WTC11 (cell line): Measurements from ENCODE around the gene SAP25.

Source experiments
- ELF4 ChIP-seq: sonication (generic); formaldehyde crosslinking; IDR thresholded peaks from 2 replicates; pipeline ENCODE4 v1.8.1; 2022; ENCODE audit warnings: low read depth, mild to moderate bottlenecking, moderate library complexity, missing genetic modification reagents
- ETV6 ChIP-seq: sonication (generic); formaldehyde crosslinking; IDR thresholded peaks from 2 replicates; pipeline ENCODE4 v1.8.1; 2022; ENCODE audit warnings: mild to moderate bottlenecking, missing genetic modification reagents
- IRF2 ChIP-seq: sonication (generic); formaldehyde crosslinking; IDR thresholded peaks from 2 replicates; pipeline ENCODE4 v1.8.0; 2022; ENCODE audit warnings: low read depth, missing genetic modification reagents, borderline replicate concordance
- KAT7 ChIP-seq: sonication (generic); formaldehyde crosslinking; IDR thresholded peaks from 2 replicates; pipeline ENCODE4 v1.8.1; 2023; ENCODE audit warnings: missing genetic modification reagents, mild to moderate bottlenecking, borderline replicate concordance
- ZBTB21 ChIP-seq: sonication (generic); formaldehyde crosslinking; IDR thresholded peaks from 2 replicates; pipeline ENCODE4 v1.8.1; 2023; ENCODE audit warnings: mild to moderate bottlenecking, missing genetic modification reagents, borderline replicate concordance
- ZNF232 ChIP-seq: sonication (generic); formaldehyde crosslinking; IDR thresholded peaks from 2 replicates; pipeline ENCODE4 v1.8.0; 2022; ENCODE audit warnings: mild to moderate bottlenecking, missing genetic modification reagents
- TF ChIP-seq, protein P1 (sequence below): fragments of 200-600 bp; IDR thresholded peaks from 2 replicates; pipeline ENCODE4 v1.8.0; 2022; ENCODE audit warnings: antibody characterized with exemption
- TF ChIP-seq, protein P2 (sequence below): sonication (generic); formaldehyde crosslinking; IDR thresholded peaks from 2 replicates; pipeline ENCODE4 v1.8.0; 2022; ENCODE audit warnings: mild to moderate bottlenecking, missing genetic modification reagents
- TF ChIP-seq, protein P3 (sequence below): fragments of 250-450 bp; sonication (Bioruptor Pico); IDR thresholded peaks from 2 replicates; pipeline ENCODE4 v1.8.0; 2021; ENCODE audit warnings: mild to moderate bottlenecking

GRCh38 chr7:100544967-100545359, 28.7 kb downstream of the SAP25 start:
- TF ChIP-seq, protein P1, sequence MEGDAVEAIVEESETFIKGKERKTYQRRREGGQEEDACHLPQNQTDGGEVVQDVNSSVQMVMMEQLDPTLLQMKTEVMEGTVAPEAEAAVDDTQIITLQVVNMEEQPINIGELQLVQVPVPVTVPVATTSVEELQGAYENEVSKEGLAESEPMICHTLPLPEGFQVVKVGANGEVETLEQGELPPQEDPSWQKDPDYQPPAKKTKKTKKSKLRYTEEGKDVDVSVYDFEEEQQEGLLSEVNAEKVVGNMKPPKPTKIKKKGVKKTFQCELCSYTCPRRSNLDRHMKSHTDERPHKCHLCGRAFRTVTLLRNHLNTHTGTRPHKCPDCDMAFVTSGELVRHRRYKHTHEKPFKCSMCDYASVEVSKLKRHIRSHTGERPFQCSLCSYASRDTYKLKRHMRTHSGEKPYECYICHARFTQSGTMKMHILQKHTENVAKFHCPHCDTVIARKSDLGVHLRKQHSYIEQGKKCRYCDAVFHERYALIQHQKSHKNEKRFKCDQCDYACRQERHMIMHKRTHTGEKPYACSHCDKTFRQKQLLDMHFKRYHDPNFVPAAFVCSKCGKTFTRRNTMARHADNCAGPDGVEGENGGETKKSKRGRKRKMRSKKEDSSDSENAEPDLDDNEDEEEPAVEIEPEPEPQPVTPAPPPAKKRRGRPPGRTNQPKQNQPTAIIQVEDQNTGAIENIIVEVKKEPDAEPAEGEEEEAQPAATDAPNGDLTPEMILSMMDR = no peak
- no peak for TF ChIP-seq ELF4
- TF ChIP-seq ETV6 (CRISPR knock-in tag) = no peak
- TF ChIP-seq, protein P2, sequence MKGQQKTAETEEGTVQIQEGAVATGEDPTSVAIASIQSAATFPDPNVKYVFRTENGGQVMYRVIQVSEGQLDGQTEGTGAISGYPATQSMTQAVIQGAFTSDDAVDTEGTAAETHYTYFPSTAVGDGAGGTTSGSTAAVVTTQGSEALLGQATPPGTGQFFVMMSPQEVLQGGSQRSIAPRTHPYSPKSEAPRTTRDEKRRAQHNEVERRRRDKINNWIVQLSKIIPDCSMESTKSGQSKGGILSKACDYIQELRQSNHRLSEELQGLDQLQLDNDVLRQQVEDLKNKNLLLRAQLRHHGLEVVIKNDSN = no peak
- TF ChIP-seq ZNF232 (CRISPR knock-in tag) = no peak
- TF ChIP-seq, protein P3, sequence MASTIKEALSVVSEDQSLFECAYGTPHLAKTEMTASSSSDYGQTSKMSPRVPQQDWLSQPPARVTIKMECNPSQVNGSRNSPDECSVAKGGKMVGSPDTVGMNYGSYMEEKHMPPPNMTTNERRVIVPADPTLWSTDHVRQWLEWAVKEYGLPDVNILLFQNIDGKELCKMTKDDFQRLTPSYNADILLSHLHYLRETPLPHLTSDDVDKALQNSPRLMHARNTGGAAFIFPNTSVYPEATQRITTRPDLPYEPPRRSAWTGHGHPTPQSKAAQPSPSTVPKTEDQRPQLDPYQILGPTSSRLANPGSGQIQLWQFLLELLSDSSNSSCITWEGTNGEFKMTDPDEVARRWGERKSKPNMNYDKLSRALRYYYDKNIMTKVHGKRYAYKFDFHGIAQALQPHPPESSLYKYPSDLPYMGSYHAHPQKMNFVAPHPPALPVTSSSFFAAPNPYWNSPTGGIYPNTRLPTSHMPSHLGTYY (CRISPR knock-in tag) = no peak
- no peak for TF ChIP-seq ZBTB21 (CRISPR knock-in tag)
- TF ChIP-seq IRF2 (CRISPR knock-in tag) = no peak
- TF ChIP-seq KAT7 (CRISPR knock-in tag) = no peak
